OCI-LY7 (cell line): ENCODE data around the gene PORCN. TPM values are rescaled to one million over a fixed set of nuclear protein-coding genes. Genes with fewer than 3 reads are reported as not detected.

ENCODE experiments used
- BruUV-seq: library from RNA; stranded (reverse); fragments of 400-500 nt; replicated peaks from 2 replicates; lab custom pipeline; 2021; lab: Mats Ljungman, UMichigan
- CTCF ChIA-PET: fragments of 300-600 bp; sonication (Branson Sonifier 250); formaldehyde crosslinking; loops from one replicate; lab custom pipeline; 2022; ENCODE audit warnings: antibody characterized with exemption; ENCODE audit not compliant: unreplicated experiment; lab: Charles Lee
- POLR2A ChIA-PET: fragments of 300-600 bp; sonication (Branson Sonifier 250); formaldehyde crosslinking; loops from one replicate; lab custom pipeline; 2022; ENCODE audit warnings: antibody characterized with exemption; lab: Charles Lee
- DNase-seq: peaks from one replicate; pipeline ENCODE4 v3.0.0-alpha.2; 2015; ENCODE audit warnings: low spot score
- H2AFZ ChIP-seq: fragments of 200-600 bp; sonication (generic), shearing (Covaris generic); 2 replicates; pipeline ENCODE4 v1.6.1; 2014; ENCODE audit warnings: mild to moderate bottlenecking, antibody characterized with exemption, low read length, moderate library complexity
- H3K27ac ChIP-seq: fragments of 200-600 bp; sonication (generic); 2 replicates; pipeline ENCODE4 v1.5.1; 2014; ENCODE audit warnings: mixed run types, low read depth, mild to moderate bottlenecking, moderate library complexity, low read length, inconsistent platforms; ENCODE audit not compliant: poor library complexity, severe bottlenecking
- H3K36me3 ChIP-seq: fragments of 200-600 bp; sonication (generic); 2 replicates; pipeline ENCODE4 v1.6.1; 2014; ENCODE audit warnings: mild to moderate bottlenecking, antibody characterized with exemption, low read length, moderate library complexity, mixed read lengths; ENCODE audit not compliant: insufficient read depth
- H3K4me1 ChIP-seq: fragments of 200-600 bp; sonication (generic); 2 replicates; pipeline ENCODE4 v1.5.1; 2014; ENCODE audit warnings: mild to moderate bottlenecking, low read length; ENCODE audit not compliant: insufficient read depth, poor library complexity, severe bottlenecking
- H3K4me2 ChIP-seq: fragments of 200-600 bp; sonication (generic); 2 replicates; pipeline ENCODE4 v1.6.1; 2014; ENCODE audit warnings: mild to moderate bottlenecking, low read length
- H3K4me3 ChIP-seq: fragments of 200-600 bp; sonication (generic); 2 replicates; pipeline ENCODE4 v1.5.1; 2014; ENCODE audit warnings: mild to moderate bottlenecking, low read depth, low read length; ENCODE audit not compliant: poor library complexity, severe bottlenecking
- H3K79me2 ChIP-seq: fragments of 200-600 bp; sonication (generic); 2 replicates; pipeline ENCODE4 v1.6.1; 2016; ENCODE audit warnings: low read depth, mild to moderate bottlenecking, low read length, moderate library complexity, mixed read lengths; ENCODE audit not compliant: insufficient read depth
- H3K9me2 ChIP-seq: fragments of 200-600 bp; sonication (generic); 2 replicates; pipeline ENCODE4 v1.6.1; 2016; ENCODE audit warnings: mild to moderate bottlenecking, low read length, mixed read lengths; ENCODE audit not compliant: insufficient read depth
- H3K9me3 ChIP-seq: fragments of 200-600 bp; sonication (generic); 2 replicates; pipeline ENCODE4 v1.6.1; 2014; ENCODE audit warnings: mild to moderate bottlenecking, mixed run types, low read length, mixed read lengths
- H4K20me1 ChIP-seq: fragments of 200-600 bp; sonication (generic); 2 replicates; pipeline ENCODE4 v1.6.1; 2014; ENCODE audit warnings: mild to moderate bottlenecking, antibody characterized with exemption, low read length, moderate library complexity, mixed read lengths; ENCODE audit not compliant: insufficient read depth
- EZH2phosphoT487 ChIP-seq: fragments of 200-600 bp; sonication (generic); IDR thresholded peaks from 2 replicates; pipeline ENCODE4 v1.6.1; 2018; ENCODE audit warnings: low read depth, borderline replicate concordance, mild to moderate bottlenecking, mixed run types, antibody characterized with exemption, low read length, moderate library complexity, mixed read lengths
- intact Hi-C: fragments of 100-400 bp; cut with micrococcal nuclease; formaldehyde crosslinking; loops from one replicate; pipeline ENCODE4 v1.10.0; 2022; ENCODE audit not compliant: unreplicated experiment
- total RNA-seq, 2 experiments: library from RNA; depleted of rRNA in 1 of 2; stranded (reverse); fragments of >200 nt in 1 of 2; shearing (Covaris generic) in 1 of 2; gene quantifications; 2 replicates each; pipeline ENCODE4 v1.2.3, GENCODE V29; 2014 to 2022
- TF ChIP-seq, protein P1 (sequence below): fragments of 200-600 bp; sonication (generic); conservative IDR thresholded peaks from 2 replicates; pipeline ENCODE4 v1.5.1; 2014; ENCODE audit warnings: mild to moderate bottlenecking, antibody characterized with exemption, low read length, moderate library complexity, mixed read lengths

PORCN gene
- total RNA-seq, 2 experiments from 2014 or later: 8.4 to 11.3 TPM

DNA sequence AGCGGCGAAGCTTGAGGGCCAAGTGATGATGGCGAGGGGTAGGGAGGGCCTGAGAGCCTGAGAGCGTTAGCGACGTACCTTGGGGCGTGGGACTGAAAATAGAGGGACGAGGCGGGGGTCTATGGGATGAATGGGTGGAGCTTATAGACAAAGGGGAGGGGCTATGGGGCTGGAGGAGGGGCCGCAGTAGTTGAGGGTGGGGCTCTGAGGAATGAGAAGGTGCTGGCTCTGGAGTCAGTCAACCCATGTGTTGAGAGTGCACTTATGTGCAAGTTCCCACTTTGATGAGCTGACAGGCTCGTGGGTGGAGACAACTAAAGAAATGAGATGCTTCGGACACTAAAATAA, 31.2 kb downstream of the PORCN start:
- POLR2A ChIA-PET: interaction anchor here (1.6 to 1.9 kb wide), 3 partner anchors 34 to 71 kb away, joined by 4 to 8 read pairs (median 6); partner anchors contain the start of gene RBM3
- CTCF ChIA-PET: interaction anchor here (0.6 to 1.2 kb wide), 2 partner anchors 32 to 72 kb away, joined by 3 to 4 read pairs; no protein-coding TSS in a partner anchor
- Histone ChIP-seq H3K4me3 (peak overlapping the region; percentile 80), H3K79me2 (peaks cover 12% of the 10 kb centered on the region), H3K4me2 (peak overlapping the region; percentile 97), H4K20me1 (0 out of 2 replicates have a peak, but pooled peaks cover 5% of the 10 kb centered on the region), H3K9me3 (no peaks in the 10 kb centered on the region), H3K4me1 (peaks cover 17% of the 10 kb centered on the region), H3K9me2 (no peaks in the 10 kb centered on the region), H2AFZ (peak overlapping the region; percentile 55; the same call in 1 of the 2 replicates), H3K27ac (peak overlapping the region; percentile 69), H3K36me3 (peaks cover 29% of the 10 kb centered on the region)
- DNase-seq: no peak
- TF ChIP-seq, protein P1, sequence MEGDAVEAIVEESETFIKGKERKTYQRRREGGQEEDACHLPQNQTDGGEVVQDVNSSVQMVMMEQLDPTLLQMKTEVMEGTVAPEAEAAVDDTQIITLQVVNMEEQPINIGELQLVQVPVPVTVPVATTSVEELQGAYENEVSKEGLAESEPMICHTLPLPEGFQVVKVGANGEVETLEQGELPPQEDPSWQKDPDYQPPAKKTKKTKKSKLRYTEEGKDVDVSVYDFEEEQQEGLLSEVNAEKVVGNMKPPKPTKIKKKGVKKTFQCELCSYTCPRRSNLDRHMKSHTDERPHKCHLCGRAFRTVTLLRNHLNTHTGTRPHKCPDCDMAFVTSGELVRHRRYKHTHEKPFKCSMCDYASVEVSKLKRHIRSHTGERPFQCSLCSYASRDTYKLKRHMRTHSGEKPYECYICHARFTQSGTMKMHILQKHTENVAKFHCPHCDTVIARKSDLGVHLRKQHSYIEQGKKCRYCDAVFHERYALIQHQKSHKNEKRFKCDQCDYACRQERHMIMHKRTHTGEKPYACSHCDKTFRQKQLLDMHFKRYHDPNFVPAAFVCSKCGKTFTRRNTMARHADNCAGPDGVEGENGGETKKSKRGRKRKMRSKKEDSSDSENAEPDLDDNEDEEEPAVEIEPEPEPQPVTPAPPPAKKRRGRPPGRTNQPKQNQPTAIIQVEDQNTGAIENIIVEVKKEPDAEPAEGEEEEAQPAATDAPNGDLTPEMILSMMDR: peak; percentile 17; the same call in 1 of the 2 replicates
- TF ChIP-seq EZH2phosphoT487: no peak
- BruUV-seq: no TSS peak
- intact Hi-C loops: no loop called here

- H3K27ac ChIP-seq: no peak overlapping the region
- H3K9me3 ChIP-seq: no peaks in the 10 kb centered on the region
- H3K4me1 ChIP-seq: peaks cover 17% of the 10 kb centered on the region
- H4K20me1 ChIP-seq: 0 out of 2 replicates have a peak, but pooled peaks cover 5% of the 10 kb centered on the region
- ChIA-PET CTCF (no interaction called here), POLR2A (interaction anchor here (1.6 to 1.9 kb wide), 3 partner anchors 33 to 72 kb away, joined by 4 to 8 read pairs (median 6); partner anchors contain the start of gene RBM3)
- peak overlapping the region; percentile 80 for H3K4me3 ChIP-seq
- H3K36me3 ChIP-seq: peaks cover 30% of the 10 kb centered on the region
- no peak overlapping the region for H2AFZ ChIP-seq
- no TSS peak for BruUV-seq
- H3K9me2 ChIP-seq: no peaks in the 10 kb centered on the region
- H3K79me2 ChIP-seq: peaks cover 12% of the 10 kb centered on the region
- intact Hi-C loops: no loop called here
- H3K4me2 ChIP-seq: peak overlapping the region; percentile 97
- TF ChIP-seq, protein P1: no peak
- no peak for TF ChIP-seq EZH2phosphoT487
- no peak for DNase-seq
These were observed 31.7 kb downstream of the PORCN start for GRCh38 chrX:48540480-48540879.

DNA sequence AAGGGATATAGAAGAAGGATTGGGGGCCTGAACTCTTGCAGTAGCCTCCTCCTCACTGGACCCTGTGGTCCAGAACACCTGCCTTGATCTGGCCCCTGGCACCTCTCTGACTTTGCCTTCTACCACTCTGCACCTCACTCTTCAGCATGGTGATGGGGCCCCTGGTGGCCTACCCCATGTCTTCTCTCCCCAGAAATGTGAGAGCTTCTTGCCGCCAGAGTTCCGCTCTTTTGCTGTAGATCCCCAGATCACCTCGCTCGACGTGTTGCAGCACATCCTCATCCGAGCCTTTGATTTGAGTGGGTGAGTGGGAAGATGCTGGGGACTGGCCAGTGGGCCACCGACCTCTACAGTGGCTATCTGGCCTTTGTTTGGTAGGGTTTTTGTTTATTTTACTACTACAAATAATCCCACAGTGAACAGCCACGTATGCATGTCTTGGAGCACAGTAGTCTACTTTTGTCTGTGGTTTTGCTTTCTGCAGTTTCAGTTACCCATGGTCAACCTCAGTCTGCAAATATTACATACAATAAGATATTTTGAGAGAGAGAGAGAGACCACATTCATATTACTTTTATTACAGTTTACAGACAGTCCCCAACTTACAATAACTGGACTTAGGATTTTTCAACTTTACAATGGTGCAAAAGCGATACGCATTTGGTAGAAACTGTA, 32.5 kb downstream of the PORCN start:
- Histone ChIP-seq H3K79me2 (peaks cover 12% of the 10 kb centered on the region), H3K9me2 (no peaks in the 10 kb centered on the region), H3K4me2 (peak overlapping the region; percentile 97), H3K4me3 (peak overlapping the region; percentile 80), H4K20me1 (0 out of 2 replicates have a peak, but pooled peaks cover 5% of the 10 kb centered on the region), H2AFZ (no peak overlapping the region), H3K27ac (no peak overlapping the region), H3K36me3 (peaks cover 30% of the 10 kb centered on the region), H3K4me1 (peaks cover 17% of the 10 kb centered on the region), H3K9me3 (no peaks in the 10 kb centered on the region)
- intact Hi-C loops: no loop called here
- no peak for TF ChIP-seq EZH2phosphoT487
- TF ChIP-seq, protein P1: no peak
- ChIA-PET POLR2A (interaction anchor here (1.9 kb wide), 1 partner anchor 73 kb away, joined by 6 read pairs; no protein-coding TSS in a partner anchor), CTCF (no interaction called here)
- DNase-seq: no peak
- BruUV-seq: no TSS peak
